ENCODE data around the gene ABCA12. TPM values are rescaled to one million over a fixed set of nuclear protein-coding genes. Genes with fewer than 3 reads are reported as not detected.

Gene ABCA12
- total and polyA plus RNA-seq, 10 of the 15 experiments (the other 5 are each of a cell fraction or from before 2014, with no cell fraction given) = 1.2 to 12.1 (median 6.0) TPM

DNA sequence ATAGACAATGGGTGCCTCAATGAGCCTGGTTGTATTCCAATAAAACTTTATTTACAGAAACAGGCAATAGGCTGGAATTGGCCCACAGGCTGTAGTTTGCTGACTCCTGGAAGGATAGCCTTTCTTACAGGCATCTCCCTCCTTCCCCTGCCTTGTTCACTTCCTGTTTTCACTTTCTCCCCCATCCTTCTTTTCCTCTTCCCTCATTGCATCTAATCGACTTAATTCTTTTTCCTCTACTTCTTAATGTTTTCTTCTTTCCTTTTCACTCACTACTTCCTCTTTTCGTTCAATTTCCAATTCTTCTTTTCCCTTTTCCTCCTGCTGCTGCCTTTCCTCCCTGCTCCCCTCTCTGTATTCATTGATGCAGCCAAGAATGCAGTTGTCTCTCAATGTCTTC lies 70.0 kb downstream of the ABCA12 start:
- BruUV-seq (replicated peaks) = no TSS peak
- Histone ChIP-seq H3K4me1 (ENCODE audit: control insufficient read depth, insufficient read depth, low read length) (no peaks in the 10 kb centered on the region), H3K27me3 (replicated peaks in 1 of 2; ENCODE audit: control insufficient read depth in 2 of 2, insufficient read depth in 2 of 2, low read length in 1 of 2) (no peaks in the 10 kb centered on the region), H3K9me3 (replicated peaks; ENCODE audit: control insufficient read depth, insufficient read depth, low read length) (no peaks in the 10 kb centered on the region), H2AFZ (ENCODE audit: control insufficient read depth, low read depth, low read length) (no peak overlapping the region), H3K9ac (ENCODE audit: control insufficient read depth, insufficient read depth, low read length) (no peak overlapping the region), H3K36me3 (ENCODE audit: control insufficient read depth in 2 of 2, insufficient read depth in 2 of 2, low read length in 1 of 2) (no peaks in the 10 kb centered on the region), H3K4me3 (no peak overlapping the region), H3K4me2 (ENCODE audit: control insufficient read depth, insufficient read depth) (no peak overlapping the region), H3K79me2 (ENCODE audit: control insufficient read depth, insufficient read depth, low read length) (no peaks in the 10 kb centered on the region), H4K20me1 (ENCODE audit: control insufficient read depth, insufficient read depth) (no peaks in the 10 kb centered on the region), H3K27ac (ENCODE audit: control insufficient read depth, insufficient read depth) (no peak overlapping the region)
- ChIA-PET POLR2A (no interaction called here), SMC1A (ENCODE audit: uncharacterized antibody, unreplicated experiment) (interaction anchor here (0.5 to 1.1 kb wide), 2 partner anchors 69 to 1034 kb away, joined by 3 read pairs; no protein-coding TSS in a partner anchor), RAD21 (ENCODE audit: unreplicated experiment) (no interaction called here), CTCF (interaction anchor here (1.2 kb wide), 1 partner anchor 20 kb away, joined by 3 read pairs; no protein-coding TSS in a partner anchor)
- ATAC-seq (no peak), DNase-seq (ENCODE audit: low read depth, low spot score) (no peak), FAIRE-seq (no peak)
- WGBS (ENCODE audit: insufficient coverage, insufficient replicate concordance, low lambda C conversion rate, missing lambda C conversion rate) = 29% methylated on average over 2 of the region's 2 CpGs
- intact Hi-C loops (cut with micrococcal nuclease; ENCODE audit: unreplicated experiment) (no loop called here), in situ Hi-C loops (cut with MboI) (no loop called here)
- TF ChIP-seq ZNF622 (IDR thresholded peaks at IDR 0.05) = no peak
- no peak for TF ChIP-seq ESRRA (IDR thresholded peaks at IDR 0.05; ENCODE audit: low read length)
- TF ChIP-seq MEF2A (IDR thresholded peaks at IDR 0.05; ENCODE audit: insufficient read depth, low read depth, low read length) = no peak
- TF ChIP-seq SPI1 (IDR thresholded peaks at IDR 0.05; ENCODE audit: borderline replicate concordance, insufficient read depth, low read depth, low read length) = peak; percentile 37; the same call in 1 of the 2 replicates

DNA sequence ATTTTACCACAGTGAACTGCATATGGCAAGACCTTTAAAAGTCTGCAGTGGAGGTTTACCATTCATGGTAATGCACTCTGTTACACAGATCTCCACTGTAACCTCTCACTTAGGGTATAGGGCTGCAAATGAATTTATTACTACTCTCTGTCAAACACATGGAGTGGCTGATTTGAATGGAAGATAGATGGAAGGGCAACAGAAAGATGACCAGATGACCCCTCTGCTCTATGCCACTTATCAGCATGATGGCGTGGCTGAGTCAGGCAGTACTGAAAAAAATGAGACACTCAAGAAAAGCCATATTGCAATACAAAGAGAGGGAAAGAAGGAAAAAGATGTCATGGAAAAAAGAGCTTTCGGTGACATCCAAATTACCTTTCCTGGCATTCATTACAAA lies 72.3 kb downstream of the ABCA12 start:
- intact Hi-C loops (cut with micrococcal nuclease; ENCODE audit: unreplicated experiment) = no loop called here
- no peaks in the 10 kb centered on the region for H3K4me1 ChIP-seq (ENCODE audit: control insufficient read depth, insufficient read depth, low read length)
- BruUV-seq (replicated peaks) = no TSS peak
- H3K27me3 ChIP-seq (replicated peaks in 1 of 2; ENCODE audit: control insufficient read depth in 2 of 2, insufficient read depth in 2 of 2, low read length in 1 of 2) = no peaks in the 10 kb centered on the region
- H4K20me1 ChIP-seq (ENCODE audit: control insufficient read depth, insufficient read depth) = no peaks in the 10 kb centered on the region
- H3K79me2 ChIP-seq (ENCODE audit: control insufficient read depth, insufficient read depth, low read length) = no peaks in the 10 kb centered on the region
- no peak overlapping the region for H2AFZ ChIP-seq (ENCODE audit: control insufficient read depth, low read depth, low read length)
- no peak for ATAC-seq
- 55% methylated on average over 2 of the region's 2 CpGs for WGBS (ENCODE audit: insufficient coverage, insufficient replicate concordance, low lambda C conversion rate, missing lambda C conversion rate)
- H3K36me3 ChIP-seq (ENCODE audit: control insufficient read depth in 2 of 2, insufficient read depth in 2 of 2, low read length in 1 of 2) = no peaks in the 10 kb centered on the region
- CTCF ChIA-PET = no interaction called here
- no peak for FAIRE-seq
- no peak for DNase-seq (ENCODE audit: low read depth, low spot score)
- SMC1A ChIA-PET (ENCODE audit: uncharacterized antibody, unreplicated experiment) = interaction anchor here (1.5 kb wide), 1 partner anchor 198 kb away, joined by 3 read pairs; no protein-coding TSS in a partner anchor
- RAD21 ChIA-PET (ENCODE audit: unreplicated experiment) = no interaction called here
- H3K4me2 ChIP-seq (ENCODE audit: control insufficient read depth, insufficient read depth) = no peak overlapping the region
- POLR2A ChIA-PET = interaction anchor here (1.0 kb wide), 1 partner anchor 22 kb away, joined by 3 read pairs; no protein-coding TSS in a partner anchor
- no peak overlapping the region for H3K27ac ChIP-seq (ENCODE audit: control insufficient read depth, insufficient read depth)
- H3K4me3 ChIP-seq = no peak overlapping the region
- in situ Hi-C loops (cut with MboI) = no loop called here
- no peak overlapping the region for H3K9ac ChIP-seq (ENCODE audit: control insufficient read depth, insufficient read depth, low read length)
- H3K9me3 ChIP-seq (replicated peaks; ENCODE audit: control insufficient read depth, insufficient read depth, low read length) = no peaks in the 10 kb centered on the region
- TF ChIP-seq STAT3 (IDR thresholded peaks at IDR 0.05; ENCODE audit: low read depth, low read length) (no peak), ZBED1 (IDR thresholded peaks at IDR 0.05; ENCODE audit: borderline replicate concordance) (no peak), TARDBP (IDR thresholded peaks at IDR 0.05; ENCODE audit: borderline replicate concordance) (no peak), MXI1 (IDR thresholded peaks at IDR 0.05; ENCODE audit: low read depth, low read length) (no peak), BHLHE40 (IDR thresholded peaks at IDR 0.05; ENCODE audit: borderline replicate concordance in 1 of 2, low read depth in 2 of 2, low read length in 1 of 2) (no peak), SMARCA5 (IDR thresholded peaks at IDR 0.05) (no peak), CHD2 (IDR thresholded peaks at IDR 0.05; ENCODE audit: borderline replicate concordance, low read depth, low read length) (no peak)
- TF ChIP-seq, protein P1, sequence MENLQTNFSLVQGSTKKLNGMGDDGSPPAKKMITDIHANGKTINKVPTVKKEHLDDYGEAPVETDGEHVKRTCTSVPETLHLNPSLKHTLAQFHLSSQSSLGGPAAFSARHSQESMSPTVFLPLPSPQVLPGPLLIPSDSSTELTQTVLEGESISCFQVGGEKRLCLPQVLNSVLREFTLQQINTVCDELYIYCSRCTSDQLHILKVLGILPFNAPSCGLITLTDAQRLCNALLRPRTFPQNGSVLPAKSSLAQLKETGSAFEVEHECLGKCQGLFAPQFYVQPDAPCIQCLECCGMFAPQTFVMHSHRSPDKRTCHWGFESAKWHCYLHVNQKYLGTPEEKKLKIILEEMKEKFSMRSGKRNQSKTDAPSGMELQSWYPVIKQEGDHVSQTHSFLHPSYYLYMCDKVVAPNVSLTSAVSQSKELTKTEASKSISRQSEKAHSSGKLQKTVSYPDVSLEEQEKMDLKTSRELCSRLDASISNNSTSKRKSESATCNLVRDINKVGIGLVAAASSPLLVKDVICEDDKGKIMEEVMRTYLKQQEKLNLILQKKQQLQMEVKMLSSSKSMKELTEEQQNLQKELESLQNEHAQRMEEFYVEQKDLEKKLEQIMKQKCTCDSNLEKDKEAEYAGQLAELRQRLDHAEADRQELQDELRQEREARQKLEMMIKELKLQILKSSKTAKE (IDR thresholded peaks at IDR 0.05; ENCODE audit: low read depth, poor library complexity, severe bottlenecking) = no peak
- TF ChIP-seq, protein P2, sequence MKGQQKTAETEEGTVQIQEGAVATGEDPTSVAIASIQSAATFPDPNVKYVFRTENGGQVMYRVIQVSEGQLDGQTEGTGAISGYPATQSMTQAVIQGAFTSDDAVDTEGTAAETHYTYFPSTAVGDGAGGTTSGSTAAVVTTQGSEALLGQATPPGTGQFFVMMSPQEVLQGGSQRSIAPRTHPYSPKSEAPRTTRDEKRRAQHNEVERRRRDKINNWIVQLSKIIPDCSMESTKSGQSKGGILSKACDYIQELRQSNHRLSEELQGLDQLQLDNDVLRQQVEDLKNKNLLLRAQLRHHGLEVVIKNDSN (IDR thresholded peaks at IDR 0.05; ENCODE audit: borderline replicate concordance, extremely low read length, insufficient read depth, low read depth, low read length) = no peak
- TF ChIP-seq, protein P3, sequence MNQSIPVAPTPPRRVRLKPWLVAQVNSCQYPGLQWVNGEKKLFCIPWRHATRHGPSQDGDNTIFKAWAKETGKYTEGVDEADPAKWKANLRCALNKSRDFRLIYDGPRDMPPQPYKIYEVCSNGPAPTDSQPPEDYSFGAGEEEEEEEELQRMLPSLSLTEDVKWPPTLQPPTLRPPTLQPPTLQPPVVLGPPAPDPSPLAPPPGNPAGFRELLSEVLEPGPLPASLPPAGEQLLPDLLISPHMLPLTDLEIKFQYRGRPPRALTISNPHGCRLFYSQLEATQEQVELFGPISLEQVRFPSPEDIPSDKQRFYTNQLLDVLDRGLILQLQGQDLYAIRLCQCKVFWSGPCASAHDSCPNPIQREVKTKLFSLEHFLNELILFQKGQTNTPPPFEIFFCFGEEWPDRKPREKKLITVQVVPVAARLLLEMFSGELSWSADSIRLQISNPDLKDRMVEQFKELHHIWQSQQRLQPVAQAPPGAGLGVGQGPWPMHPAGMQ (IDR thresholded peaks at IDR 0.05; ENCODE audit: borderline replicate concordance) = no peak
